Mucosa of gallbladder (tissue), 1 donor: ENCODE measurements around the gene EPB41. TPM values are rescaled to one million over a fixed set of nuclear protein-coding genes. Genes with fewer than 3 reads are reported as not detected.

Experiments used
- DNase-seq: peaks from one replicate; pipeline ENCODE4 v3.0.0-alpha.2; 2020; ENCODE audit warnings: low spot score
- total RNA-seq: library from RNA; stranded (reverse); gene quantifications from one replicate; pipeline ENCODE4 v1.2.1, GENCODE V29; 2021
- donor health status: DM: no; HTN: no; CAD: no.

Gene EPB41
- total RNA-seq, 1 donor from 2014 or later = 71.7 TPM

DNA sequence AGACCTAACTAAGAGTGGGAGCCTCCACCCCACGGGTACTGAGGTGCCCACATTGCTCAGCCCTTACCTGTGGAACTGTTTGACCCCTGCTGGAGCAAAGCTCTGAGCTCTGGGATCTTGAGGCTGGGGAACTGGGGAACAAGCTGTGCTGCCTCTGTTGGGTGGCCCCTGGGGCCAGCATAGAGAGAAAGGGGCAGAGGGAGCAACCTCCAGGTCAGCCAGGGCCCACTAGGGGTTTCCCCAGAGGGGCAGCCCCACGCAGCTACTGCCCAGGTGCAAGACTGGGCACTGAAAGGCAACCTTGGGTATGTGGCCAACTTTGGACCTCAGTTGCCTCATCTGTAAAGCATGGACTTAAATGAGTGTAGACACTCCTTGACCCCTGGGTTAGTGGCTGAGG is 23.5 kb upstream of the EPB41 start:
- no peak for DNase-seq

GRCh38 chr1:28891256-28891655 is 23.1 kb upstream of the EPB41 start:
- DNase-seq = no peak

GRCh38 chr1:28893403-28894102 is 20.8 kb upstream of the EPB41 start:
- no peak for DNase-seq

DNA sequence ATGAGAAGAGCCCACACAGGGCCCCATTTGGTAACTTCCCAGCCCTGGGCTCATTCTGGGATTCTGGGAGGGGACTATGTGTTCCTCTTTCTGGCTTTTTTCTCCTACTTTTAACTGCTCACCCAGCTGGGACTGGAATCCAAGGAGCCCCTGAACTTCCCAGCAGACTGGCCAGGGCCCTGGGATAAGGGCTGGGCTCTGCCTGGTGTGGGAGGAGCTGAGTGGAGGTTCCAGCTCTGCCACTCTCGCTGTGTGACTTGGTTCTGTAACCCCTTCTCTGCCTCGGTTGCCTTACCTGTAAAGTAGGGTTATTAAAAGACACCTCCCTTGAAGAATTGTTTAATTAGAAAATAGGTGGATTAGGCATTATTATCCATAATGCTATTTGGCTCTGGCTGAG is 19.6 kb upstream of the EPB41 start:
- DNase-seq = no peak

- DNase-seq = no peak
These were observed 18.3 kb upstream of the EPB41 start for GRCh38 chr1:28895896-28896608.

- no peak for DNase-seq
These were observed 17.8 kb upstream of the EPB41 start for GRCh38 chr1:28896609-28896986.

GRCh38 chr1:28897789-28898188 is 16.6 kb upstream of the EPB41 start:
- no peak for DNase-seq

DNA sequence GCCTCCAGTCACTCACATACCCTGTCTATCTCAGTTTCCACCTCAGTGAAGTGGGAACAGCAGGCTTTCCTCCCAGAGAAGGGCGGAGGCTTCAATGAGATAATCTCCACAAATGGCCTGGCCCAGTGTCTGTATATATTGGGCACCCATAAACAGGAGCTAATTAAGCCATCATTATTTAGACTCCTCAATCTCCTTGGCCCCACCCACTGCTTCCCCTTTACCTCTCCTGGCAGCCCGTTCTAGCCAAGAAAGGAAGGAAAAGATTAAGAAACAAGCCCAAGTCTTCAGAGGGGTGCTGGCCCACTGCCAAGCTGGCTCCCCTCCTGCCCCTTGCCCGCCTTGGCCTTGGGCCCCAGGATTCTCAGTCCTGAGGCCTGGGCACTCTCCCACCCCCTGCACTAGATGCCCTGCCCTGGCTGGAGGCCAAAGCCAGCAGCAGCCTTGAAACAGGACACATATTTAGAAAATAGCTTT is 15.9 kb upstream of the EPB41 start:
- no peak for DNase-seq

- DNase-seq = no peak
These were observed 15.1 kb upstream of the EPB41 start for GRCh38 chr1:28899267-28899666.

- DNase-seq = no peak
These were observed 13.8 kb upstream of the EPB41 start for GRCh38 chr1:28900562-28900961.

DNA sequence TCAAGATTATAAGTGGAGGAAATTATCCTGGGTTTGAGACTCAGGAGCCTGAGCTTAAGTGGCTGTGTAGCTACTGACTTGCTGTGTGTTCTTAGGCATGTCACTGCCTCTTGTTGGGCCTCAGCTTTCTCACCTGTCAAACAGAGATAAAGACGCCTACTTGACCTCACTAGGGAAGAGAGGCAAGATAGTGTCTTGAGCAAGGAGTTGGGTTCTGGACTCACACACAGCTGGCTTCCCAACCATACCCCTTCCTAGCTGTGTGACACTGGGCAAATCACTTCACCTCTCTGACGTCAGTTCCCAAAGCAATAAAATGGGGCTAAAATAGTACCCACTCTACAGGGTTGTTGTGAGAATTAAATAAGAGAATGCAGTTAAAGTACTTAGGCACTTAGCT is 11.6 kb upstream of the EPB41 start:
- DNase-seq = no peak

DNA sequence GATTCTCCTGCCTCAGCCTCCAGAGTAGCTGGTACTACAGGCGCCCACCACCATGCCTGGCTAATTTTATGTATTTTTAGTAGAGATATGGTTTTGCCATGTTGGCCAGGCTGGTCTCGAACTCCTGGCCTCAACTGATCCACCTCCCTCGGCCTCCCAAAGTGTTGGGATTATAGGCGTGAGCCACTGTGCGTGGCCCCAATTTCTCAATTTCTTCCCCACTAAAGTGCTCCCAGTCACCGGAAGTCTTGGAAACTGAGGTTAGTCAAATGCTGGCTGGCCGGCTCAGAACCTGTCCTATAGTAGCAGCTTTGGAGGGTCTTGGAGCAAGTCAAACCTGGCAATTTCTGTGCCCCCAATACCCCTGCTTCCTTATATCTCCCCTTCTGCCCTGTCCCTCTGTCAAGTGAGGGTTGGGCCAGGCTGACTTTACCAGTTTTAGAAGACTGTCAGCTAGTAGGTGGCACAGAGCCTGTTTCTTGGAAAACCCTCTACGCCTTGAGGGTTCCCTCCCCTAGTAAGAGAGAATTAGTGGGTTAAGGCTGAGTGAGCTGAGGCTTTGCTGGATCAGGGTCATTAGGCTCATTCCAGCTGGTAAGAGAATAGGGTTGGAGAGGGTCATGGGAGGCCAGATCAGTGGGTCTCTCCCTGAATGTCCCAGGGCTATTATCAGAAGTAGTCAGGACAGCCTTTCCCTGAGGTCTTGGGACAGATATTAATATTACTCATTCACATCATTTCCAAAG is 8.3 kb upstream of the EPB41 start:
- DNase-seq = no peak

GRCh38 chr1:28909198-28909597 is 5.2 kb upstream of the EPB41 start:
- DNase-seq = no peak

GRCh38 chr1:28910379-28911115 is 3.8 kb upstream of the EPB41 start:
- DNase-seq = no peak

DNA sequence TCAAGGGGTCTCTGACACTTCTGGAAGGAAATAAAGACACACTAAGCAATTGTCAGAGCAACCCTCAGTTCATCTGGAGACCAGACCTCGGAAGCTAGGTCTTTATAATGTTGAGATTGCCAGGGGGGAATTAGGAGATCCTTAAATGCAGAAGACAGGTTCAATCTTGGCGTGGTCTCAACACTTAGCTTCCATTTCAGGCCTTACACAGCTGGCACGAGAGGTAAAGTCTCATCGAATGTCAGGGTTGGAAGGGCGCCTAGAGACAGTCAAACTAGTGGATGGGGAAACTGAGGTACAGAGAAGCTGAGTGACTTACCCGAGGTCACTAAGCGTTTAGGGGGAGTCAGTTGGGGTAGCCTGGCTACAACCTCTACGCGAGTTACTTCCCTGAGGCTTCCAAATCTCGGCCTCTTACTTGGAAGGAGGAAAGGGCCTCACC is 562 bp upstream of the EPB41 start:
- DNase-seq = no peak

GRCh38 chr1:28915031-28915895 is 894 bp downstream of the EPB41 start:
- no peak for DNase-seq

DNA sequence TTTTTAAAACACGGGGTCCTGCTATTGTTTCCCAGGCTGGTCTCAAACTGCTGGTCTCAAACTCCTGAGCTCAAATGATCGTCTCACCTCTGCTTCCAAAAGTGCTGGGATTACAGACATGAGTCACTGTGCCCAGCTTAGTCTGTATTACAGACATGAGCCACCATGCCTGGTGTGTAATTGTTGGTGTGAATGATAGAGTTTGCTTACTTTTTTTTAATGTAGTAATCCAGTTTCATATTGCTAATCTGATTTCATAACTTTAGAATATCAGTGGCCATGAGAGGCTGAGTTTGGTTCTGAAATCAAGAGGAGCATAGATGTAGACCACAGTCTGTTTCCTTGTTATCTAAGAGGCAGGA is 3.4 kb downstream of the EPB41 start:
- DNase-seq = no peak

GRCh38 chr1:28921286-28921869 is 7.0 kb downstream of the EPB41 start:
- no peak for DNase-seq

- no peak for DNase-seq
These were observed 11.1 kb downstream of the EPB41 start for GRCh38 chr1:28925350-28925891.

- peak; percentile 11 for DNase-seq
These were observed 12.4 kb downstream of the EPB41 start for GRCh38 chr1:28926629-28927265.
